ENCODE measurements around the gene GATB.

The GATB gene

GRCh38 chr4:151715881-151716280, 44.9 kb downstream of the GATB start:
- H3K18ac ChIP-seq (ENCODE audit: low read length) = no peak overlapping the region
- H3K36me3 ChIP-seq (replicated peaks in 1 of 2; ENCODE audit: control insufficient read depth in 2 of 2, insufficient read depth in 2 of 2, low read length in 2 of 2) = no peaks in the 10 kb centered on the region
- no peak overlapping the region for H2BK12ac ChIP-seq (ENCODE audit: low read length)
- no peak overlapping the region for H2AK5ac ChIP-seq (ENCODE audit: low read depth, low read length)
- H3K9me3 ChIP-seq (replicated peaks in 1 of 2; ENCODE audit: control insufficient read depth in 2 of 2, insufficient read depth in 1 of 2, low read depth in 1 of 2, low read length in 2 of 2) = peaks cover 0 to 1% of the 10 kb centered on the region in 2 donors
- no CpG with 5 or more reads among the region's 3 CpGs for WGBS, 2 donors (ENCODE audit: extremely low coverage in 2 of 2, insufficient read length in 2 of 2, insufficient replicate concordance in 1 of 2)
- H3K79me1 ChIP-seq (ENCODE audit: low read depth, low read length) = no peaks in the 10 kb centered on the region
- H2BK15ac ChIP-seq (ENCODE audit: low read length) = no peak overlapping the region
- H2BK5ac ChIP-seq (ENCODE audit: low read length) = no peak overlapping the region
- no peak overlapping the region for H4K8ac ChIP-seq (ENCODE audit: low read depth, low read length)
- no peak overlapping the region for H3K4me3 ChIP-seq (ENCODE audit: low read length in 2 of 2)
- H3K27ac ChIP-seq (replicated peaks; ENCODE audit: low read length) = no peak overlapping the region
- H2BK120ac ChIP-seq (ENCODE audit: low read depth, low read length) = no peak overlapping the region
- H2AFZ ChIP-seq (ENCODE audit: low read length) = no peak overlapping the region
- DNase-seq (ENCODE audit: low spot score) = no peak
- H3K9ac ChIP-seq (ENCODE audit: low read depth, low read length, poor library complexity) = no peak overlapping the region
- no peak overlapping the region for H4K91ac ChIP-seq (ENCODE audit: low read depth, low read length, poor library complexity)
- no peak overlapping the region for H3K23ac ChIP-seq (ENCODE audit: low read depth, low read length, poor library complexity)
- no peaks in the 10 kb centered on the region for H3K27me3 ChIP-seq (ENCODE audit: control insufficient read depth in 3 of 3, insufficient read depth in 3 of 3, low read depth in 1 of 3, low read length in 3 of 3)
- no peak overlapping the region for H3K4ac ChIP-seq (ENCODE audit: low read length)
- no peak overlapping the region for H3K4me2 ChIP-seq (ENCODE audit: insufficient read depth, low read length, poor library complexity, severe bottlenecking)
- H3K14ac ChIP-seq (ENCODE audit: low read length) = no peak overlapping the region
- H3K4me1 ChIP-seq (ENCODE audit: control insufficient read depth in 2 of 2, insufficient read depth in 1 of 2, low read depth in 1 of 2, low read length in 2 of 2) = peaks cover 3 to 17% of the 10 kb centered on the region in 2 donors

DNA sequence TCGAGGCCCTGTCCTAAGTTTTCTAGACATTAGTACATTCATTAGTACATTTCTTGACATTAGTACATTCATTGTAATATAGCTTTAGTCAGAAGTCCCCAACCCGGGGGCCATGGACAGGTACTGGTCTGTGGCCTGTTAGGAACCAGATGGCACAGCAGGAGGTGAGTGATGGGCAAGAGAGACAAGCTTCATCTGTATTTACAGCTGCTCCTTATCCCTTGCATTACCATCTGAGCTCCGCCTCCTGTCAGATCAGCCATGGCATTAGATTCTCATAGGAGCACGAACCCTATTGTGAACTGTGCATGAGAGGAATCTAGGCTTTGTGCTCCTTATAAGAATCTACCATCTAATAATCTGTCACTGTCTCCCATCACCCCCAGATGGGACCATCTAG, 48.0 kb downstream of the GATB start:
- H4K8ac ChIP-seq (ENCODE audit: low read depth, low read length) = no peak overlapping the region
- H3K36me3 ChIP-seq (replicated peaks in 1 of 2; ENCODE audit: control insufficient read depth in 2 of 2, insufficient read depth in 2 of 2, low read length in 2 of 2) = peaks cover 0 to under 1% of the 10 kb centered on the region in 2 donors
- H3K79me1 ChIP-seq (ENCODE audit: low read depth, low read length) = no peaks in the 10 kb centered on the region
- no peak overlapping the region for H3K27ac ChIP-seq (replicated peaks; ENCODE audit: low read length)
- no peak overlapping the region for H2BK5ac ChIP-seq (ENCODE audit: low read length)
- no peak overlapping the region for H3K14ac ChIP-seq (ENCODE audit: low read length)
- DNase-seq (ENCODE audit: low spot score) = no peak
- H3K27me3 ChIP-seq (ENCODE audit: control insufficient read depth in 3 of 3, insufficient read depth in 3 of 3, low read depth in 1 of 3, low read length in 3 of 3) = no peaks in the 10 kb centered on the region
- H3K18ac ChIP-seq (ENCODE audit: low read length) = no peak overlapping the region
- no peak overlapping the region for H2AK5ac ChIP-seq (ENCODE audit: low read depth, low read length)
- no peak overlapping the region for H3K4ac ChIP-seq (ENCODE audit: low read length)
- H2BK15ac ChIP-seq (ENCODE audit: low read length) = no peak overlapping the region
- no CpG with 5 or more reads among the region's 4 CpGs for WGBS, 2 donors (ENCODE audit: extremely low coverage in 2 of 2, insufficient read length in 2 of 2, insufficient replicate concordance in 1 of 2)
- peaks cover 0 to 10% of the 10 kb centered on the region in 2 donors for H3K4me1 ChIP-seq (ENCODE audit: control insufficient read depth in 2 of 2, insufficient read depth in 1 of 2, low read depth in 1 of 2, low read length in 2 of 2)
- H2BK120ac ChIP-seq (ENCODE audit: low read depth, low read length) = no peak overlapping the region
- no peak overlapping the region for H3K23ac ChIP-seq (ENCODE audit: low read depth, low read length, poor library complexity)
- no peak overlapping the region for H3K4me2 ChIP-seq (ENCODE audit: insufficient read depth, low read length, poor library complexity, severe bottlenecking)
- no peak overlapping the region for H3K9ac ChIP-seq (ENCODE audit: low read depth, low read length, poor library complexity)
- no peak overlapping the region for H2BK12ac ChIP-seq (ENCODE audit: low read length)
- peaks cover 0 to 1% of the 10 kb centered on the region in 2 donors for H3K9me3 ChIP-seq (replicated peaks in 1 of 2; ENCODE audit: control insufficient read depth in 2 of 2, insufficient read depth in 1 of 2, low read depth in 1 of 2, low read length in 2 of 2)
- no peak overlapping the region for H3K4me3 ChIP-seq (ENCODE audit: low read length in 2 of 2)
- H2AFZ ChIP-seq (ENCODE audit: low read length) = no peak overlapping the region
- H4K91ac ChIP-seq (ENCODE audit: low read depth, low read length, poor library complexity) = no peak overlapping the region

GRCh38 chr4:151711646-151712045, 49.2 kb downstream of the GATB start:
- H3K36me3 ChIP-seq (replicated peaks in 1 of 2; ENCODE audit: control insufficient read depth in 2 of 2, insufficient read depth in 2 of 2, low read length in 2 of 2) = peaks cover 2 to 5% of the 10 kb centered on the region in 2 donors
- H2AK5ac ChIP-seq (ENCODE audit: low read depth, low read length) = no peak overlapping the region
- no peak overlapping the region for H2BK5ac ChIP-seq (ENCODE audit: low read length)
- H2AFZ ChIP-seq (ENCODE audit: low read length) = no peak overlapping the region
- no peaks in the 10 kb centered on the region for H3K27me3 ChIP-seq (ENCODE audit: control insufficient read depth in 3 of 3, insufficient read depth in 3 of 3, low read depth in 1 of 3, low read length in 3 of 3)
- H3K4me3 ChIP-seq (ENCODE audit: low read length in 2 of 2) = no peak overlapping the region
- H3K4me1 ChIP-seq (ENCODE audit: control insufficient read depth in 2 of 2, insufficient read depth in 1 of 2, low read depth in 1 of 2, low read length in 2 of 2) = peaks cover 0 to 2% of the 10 kb centered on the region in 2 donors
- no peak overlapping the region for H3K23ac ChIP-seq (ENCODE audit: low read depth, low read length, poor library complexity)
- no peak overlapping the region for H2BK15ac ChIP-seq (ENCODE audit: low read length)
- no peak overlapping the region for H3K18ac ChIP-seq (ENCODE audit: low read length)
- no peak overlapping the region for H3K4me2 ChIP-seq (ENCODE audit: insufficient read depth, low read length, poor library complexity, severe bottlenecking)
- no CpG with 5 or more reads among the region's 7 CpGs for WGBS, 2 donors (ENCODE audit: extremely low coverage in 2 of 2, insufficient read length in 2 of 2, insufficient replicate concordance in 1 of 2)
- H3K27ac ChIP-seq (replicated peaks; ENCODE audit: low read length) = no peak overlapping the region
- no peak overlapping the region for H2BK12ac ChIP-seq (ENCODE audit: low read length)
- no peak overlapping the region for H3K9ac ChIP-seq (ENCODE audit: low read depth, low read length, poor library complexity)
- H3K14ac ChIP-seq (ENCODE audit: low read length) = no peak overlapping the region
- no peak overlapping the region for H4K91ac ChIP-seq (ENCODE audit: low read depth, low read length, poor library complexity)
- no peak overlapping the region for H3K4ac ChIP-seq (ENCODE audit: low read length)
- H3K79me1 ChIP-seq (ENCODE audit: low read depth, low read length) = no peaks in the 10 kb centered on the region
- no peak overlapping the region for H4K8ac ChIP-seq (ENCODE audit: low read depth, low read length)
- no peak for DNase-seq (ENCODE audit: low spot score)
- H2BK120ac ChIP-seq (ENCODE audit: low read depth, low read length) = no peak overlapping the region
- H3K9me3 ChIP-seq (replicated peaks in 1 of 2; ENCODE audit: control insufficient read depth in 2 of 2, insufficient read depth in 1 of 2, low read depth in 1 of 2, low read length in 2 of 2) = no peaks in the 10 kb centered on the region

DNA sequence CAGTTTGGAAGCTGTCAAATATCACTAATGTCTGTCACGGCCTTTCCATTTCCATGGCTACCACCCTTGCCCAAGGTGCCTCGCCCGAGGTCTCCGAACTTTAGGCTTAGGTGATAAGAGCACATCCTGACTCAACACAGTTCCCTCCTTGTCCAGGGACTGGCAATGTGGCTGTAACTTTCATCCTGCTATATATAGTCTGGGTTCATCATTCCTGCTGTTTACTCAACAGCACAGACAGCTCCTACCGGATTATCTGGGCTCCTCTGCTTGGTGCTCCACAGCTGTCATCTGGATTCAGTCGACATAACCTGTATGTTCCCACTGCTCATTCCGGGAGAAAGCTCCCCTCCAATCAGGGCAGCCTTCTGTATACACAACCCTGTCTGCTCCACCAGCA, 51.2 kb downstream of the GATB start:
- H4K8ac ChIP-seq (ENCODE audit: low read depth, low read length) = no peak overlapping the region
- no peak overlapping the region for H3K4me3 ChIP-seq (ENCODE audit: low read length in 2 of 2)
- no peak overlapping the region for H3K4me2 ChIP-seq (ENCODE audit: insufficient read depth, low read length, poor library complexity, severe bottlenecking)
- no peak overlapping the region for H2BK12ac ChIP-seq (ENCODE audit: low read length)
- no peak overlapping the region for H3K18ac ChIP-seq (ENCODE audit: low read length)
- H2BK15ac ChIP-seq (ENCODE audit: low read length) = no peak overlapping the region
- H3K14ac ChIP-seq (ENCODE audit: low read length) = no peak overlapping the region
- H3K79me1 ChIP-seq (ENCODE audit: low read depth, low read length) = no peaks in the 10 kb centered on the region
- no peaks in the 10 kb centered on the region for H3K27me3 ChIP-seq (ENCODE audit: control insufficient read depth in 3 of 3, insufficient read depth in 3 of 3, low read depth in 1 of 3, low read length in 3 of 3)
- DNase-seq (ENCODE audit: low spot score) = no peak
- H4K91ac ChIP-seq (ENCODE audit: low read depth, low read length, poor library complexity) = no peak overlapping the region
- H3K9me3 ChIP-seq (replicated peaks in 1 of 2; ENCODE audit: control insufficient read depth in 2 of 2, insufficient read depth in 1 of 2, low read depth in 1 of 2, low read length in 2 of 2) = no peaks in the 10 kb centered on the region
- H3K4me1 ChIP-seq (ENCODE audit: control insufficient read depth in 2 of 2, insufficient read depth in 1 of 2, low read depth in 1 of 2, low read length in 2 of 2) = peaks cover 0 to 2% of the 10 kb centered on the region in 2 donors
- no CpG with 5 or more reads among the region's 7 CpGs for WGBS, 2 donors (ENCODE audit: extremely low coverage in 2 of 2, insufficient read length in 2 of 2, insufficient replicate concordance in 1 of 2)
- no peak overlapping the region for H3K27ac ChIP-seq (replicated peaks; ENCODE audit: low read length)
- no peak overlapping the region for H3K9ac ChIP-seq (ENCODE audit: low read depth, low read length, poor library complexity)
- H3K36me3 ChIP-seq (replicated peaks in 1 of 2; ENCODE audit: control insufficient read depth in 2 of 2, insufficient read depth in 2 of 2, low read length in 2 of 2) = peaks cover 2 to 5% of the 10 kb centered on the region in 2 donors
- H2AK5ac ChIP-seq (ENCODE audit: low read depth, low read length) = no peak overlapping the region
- H2BK120ac ChIP-seq (ENCODE audit: low read depth, low read length) = no peak overlapping the region
- H2AFZ ChIP-seq (ENCODE audit: low read length) = no peak overlapping the region
- H3K4ac ChIP-seq (ENCODE audit: low read length) = no peak overlapping the region
- no peak overlapping the region for H3K23ac ChIP-seq (ENCODE audit: low read depth, low read length, poor library complexity)
- no peak overlapping the region for H2BK5ac ChIP-seq (ENCODE audit: low read length)

Measured in neuronal stem cell (in vitro differentiated cells).